Fibroblast of villous mesenchyme (primary cell): Measurements from ENCODE around the gene ACOT7. TPM values are rescaled to one million over a fixed set of nuclear protein-coding genes. Genes with fewer than 3 reads are reported as not detected.

Experiments
- DNase-seq: peaks from one replicate; pipeline ENCODE4 v3.0.0-alpha.2; 2010; ENCODE audit warnings: low read depth
- H3K4me3 ChIP-seq: 2 replicates; pipeline ENCODE4 v1.5.1; 2011; ENCODE audit warnings: low read depth, mild to moderate bottlenecking, low read length
- total RNA-seq: library from RNA; depleted of rRNA; stranded (reverse); fragments of >200 nt; gene quantifications from 2 replicates; pipeline ENCODE4 v1.2.3, GENCODE V29; 2012
- TF ChIP-seq, protein P1 (sequence below): IDR thresholded peaks from 2 replicates; pipeline ENCODE4 v1.5.1; 2012; ENCODE audit warnings: low read depth, mild to moderate bottlenecking, low read length; ENCODE audit not compliant: insufficient read depth

Gene ACOT7
- total RNA-seq, 1 donor = 17.3 TPM

DNA sequence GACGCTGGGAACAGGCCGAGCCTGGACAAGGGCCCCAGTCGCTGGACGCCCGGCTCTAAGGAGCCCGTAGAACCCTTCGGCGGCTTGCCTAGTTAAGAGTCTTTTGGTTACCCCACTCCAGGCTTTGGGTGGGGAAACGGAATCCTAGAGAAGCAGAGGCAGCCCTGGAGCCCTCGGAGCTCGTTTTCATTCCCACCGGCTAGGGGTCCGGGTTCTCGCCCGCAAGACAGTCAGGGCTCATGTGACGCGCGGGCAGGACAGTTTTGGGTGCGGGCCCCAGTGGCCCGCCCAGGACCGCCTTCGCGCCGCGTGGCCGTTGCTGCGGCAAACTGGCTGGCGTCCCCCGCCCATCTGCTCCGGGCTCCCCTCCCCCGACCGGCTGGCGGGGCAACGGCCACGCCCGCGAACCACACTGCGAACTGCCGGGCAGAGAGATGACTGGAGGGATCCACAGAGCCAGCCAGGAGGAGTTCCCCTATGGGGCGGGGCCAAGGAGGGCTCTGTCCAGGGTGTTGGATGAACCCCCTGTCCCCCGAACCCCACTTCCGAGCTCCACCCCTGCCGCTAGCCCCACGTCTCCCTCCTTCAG lies 27.0 kb upstream of the ACOT7 start:
- TF ChIP-seq, protein P1, sequence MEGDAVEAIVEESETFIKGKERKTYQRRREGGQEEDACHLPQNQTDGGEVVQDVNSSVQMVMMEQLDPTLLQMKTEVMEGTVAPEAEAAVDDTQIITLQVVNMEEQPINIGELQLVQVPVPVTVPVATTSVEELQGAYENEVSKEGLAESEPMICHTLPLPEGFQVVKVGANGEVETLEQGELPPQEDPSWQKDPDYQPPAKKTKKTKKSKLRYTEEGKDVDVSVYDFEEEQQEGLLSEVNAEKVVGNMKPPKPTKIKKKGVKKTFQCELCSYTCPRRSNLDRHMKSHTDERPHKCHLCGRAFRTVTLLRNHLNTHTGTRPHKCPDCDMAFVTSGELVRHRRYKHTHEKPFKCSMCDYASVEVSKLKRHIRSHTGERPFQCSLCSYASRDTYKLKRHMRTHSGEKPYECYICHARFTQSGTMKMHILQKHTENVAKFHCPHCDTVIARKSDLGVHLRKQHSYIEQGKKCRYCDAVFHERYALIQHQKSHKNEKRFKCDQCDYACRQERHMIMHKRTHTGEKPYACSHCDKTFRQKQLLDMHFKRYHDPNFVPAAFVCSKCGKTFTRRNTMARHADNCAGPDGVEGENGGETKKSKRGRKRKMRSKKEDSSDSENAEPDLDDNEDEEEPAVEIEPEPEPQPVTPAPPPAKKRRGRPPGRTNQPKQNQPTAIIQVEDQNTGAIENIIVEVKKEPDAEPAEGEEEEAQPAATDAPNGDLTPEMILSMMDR = no peak
- peak overlapping the region; percentile 36 for H3K4me3 ChIP-seq
- no peak for DNase-seq

DNA sequence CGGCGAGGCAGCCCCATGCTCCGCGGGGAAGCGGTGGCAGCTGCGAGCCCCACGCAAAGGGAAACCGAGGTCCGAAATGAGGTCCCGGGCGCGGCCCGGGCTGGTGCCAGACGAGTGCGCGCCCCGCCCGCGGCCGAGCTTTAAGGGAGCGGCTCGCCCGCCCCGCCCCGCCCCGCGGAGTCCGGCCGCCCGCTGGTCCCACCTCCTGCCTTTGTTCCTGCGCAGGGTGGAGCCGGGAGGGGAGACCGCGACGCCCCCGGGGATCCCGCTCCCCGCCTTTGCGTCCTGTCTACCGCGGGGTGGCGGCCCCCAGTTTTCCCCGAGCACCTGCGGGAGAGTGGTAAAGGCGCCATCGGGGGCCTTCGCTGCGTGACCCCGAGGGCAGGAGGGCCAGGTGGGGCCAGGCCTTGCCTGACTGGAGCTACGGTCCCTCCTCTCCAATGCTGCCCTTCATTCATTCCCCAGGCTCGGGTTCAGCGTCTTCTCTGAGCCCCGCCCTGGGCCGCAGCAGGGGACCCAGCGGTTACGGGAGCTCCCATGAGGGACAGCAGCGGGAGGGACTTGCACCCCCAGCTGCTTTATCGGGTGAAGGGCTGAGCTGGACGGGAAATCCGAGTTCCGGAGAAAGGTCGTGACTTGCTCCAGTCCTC lies 26.4 kb upstream of the ACOT7 start, which contains the start of gene HES2:
HES2 (minus strand) TSS at position 116 of the 650 bp plus-strand sequence; CDS start at position 17, 99 bp downstream.
- H3K4me3 ChIP-seq = peak within 1 kb of the TSS; percentile 36
- TF ChIP-seq, protein P1 = no peak
- DNase-seq = no peak

DNA sequence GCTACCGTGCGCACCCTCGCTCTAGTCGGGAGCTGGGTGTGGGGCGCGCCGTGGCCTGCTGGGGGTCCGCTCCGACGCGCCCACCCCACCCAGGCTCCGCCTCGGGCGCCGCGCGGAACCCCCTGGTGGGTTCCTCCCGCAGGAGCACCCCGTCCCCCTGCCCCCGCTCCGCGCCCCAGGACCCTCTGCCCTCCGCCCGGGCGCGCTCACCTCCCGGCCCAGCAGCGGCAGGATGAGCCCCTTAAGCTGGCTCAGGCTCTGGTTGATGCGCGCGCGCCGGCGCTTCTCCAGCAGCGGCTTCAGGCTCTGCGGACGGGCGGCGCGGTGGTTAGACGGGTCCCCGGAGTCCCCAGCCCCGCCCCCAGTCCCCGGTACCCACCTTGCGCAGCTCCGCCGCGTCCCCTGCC lies 25.8 kb upstream of the ACOT7 start:
- peak overlapping the region; percentile 36 for H3K4me3 ChIP-seq
- no peak for DNase-seq
- TF ChIP-seq, protein P1 = no peak

DNA sequence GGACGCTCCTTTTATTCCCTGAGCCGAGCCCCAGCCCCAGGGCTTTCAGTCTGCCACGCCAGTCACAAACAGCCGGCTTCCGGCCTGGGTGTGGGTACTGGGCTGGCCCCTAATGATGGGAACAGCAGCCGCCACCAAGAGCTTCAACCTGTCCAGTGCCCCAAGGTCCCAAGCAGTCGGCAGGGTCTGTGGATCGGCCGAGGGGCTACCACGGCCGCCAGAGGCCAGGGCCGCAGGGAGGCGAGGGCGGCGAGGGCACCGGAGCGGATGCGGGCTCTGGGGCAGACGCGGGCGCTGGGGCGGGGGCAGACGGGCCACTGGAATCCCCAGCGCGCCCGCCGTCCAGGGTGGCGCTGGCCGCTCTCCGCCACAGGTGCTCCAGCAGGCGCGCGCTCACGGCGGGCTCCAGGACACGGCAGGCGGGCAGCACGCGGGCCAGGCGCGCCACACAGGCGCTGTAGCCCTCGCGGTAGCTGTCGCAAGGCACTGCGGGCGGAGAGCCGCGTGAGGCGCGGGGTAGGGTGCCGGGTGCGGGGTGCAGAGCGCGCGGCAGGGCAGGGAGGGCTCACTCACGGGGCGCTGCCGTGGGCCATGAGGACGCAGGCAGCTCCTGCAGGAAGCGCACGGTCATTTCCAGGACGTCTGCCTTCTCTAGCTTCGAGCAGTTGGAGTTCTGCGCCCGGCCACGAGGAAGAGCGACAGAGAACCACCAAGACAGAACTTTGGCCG lies 25.3 kb upstream of the ACOT7 start:
- H3K4me3 ChIP-seq = no peak overlapping the region
- TF ChIP-seq, protein P1 = no peak
- DNase-seq = no peak

DNA sequence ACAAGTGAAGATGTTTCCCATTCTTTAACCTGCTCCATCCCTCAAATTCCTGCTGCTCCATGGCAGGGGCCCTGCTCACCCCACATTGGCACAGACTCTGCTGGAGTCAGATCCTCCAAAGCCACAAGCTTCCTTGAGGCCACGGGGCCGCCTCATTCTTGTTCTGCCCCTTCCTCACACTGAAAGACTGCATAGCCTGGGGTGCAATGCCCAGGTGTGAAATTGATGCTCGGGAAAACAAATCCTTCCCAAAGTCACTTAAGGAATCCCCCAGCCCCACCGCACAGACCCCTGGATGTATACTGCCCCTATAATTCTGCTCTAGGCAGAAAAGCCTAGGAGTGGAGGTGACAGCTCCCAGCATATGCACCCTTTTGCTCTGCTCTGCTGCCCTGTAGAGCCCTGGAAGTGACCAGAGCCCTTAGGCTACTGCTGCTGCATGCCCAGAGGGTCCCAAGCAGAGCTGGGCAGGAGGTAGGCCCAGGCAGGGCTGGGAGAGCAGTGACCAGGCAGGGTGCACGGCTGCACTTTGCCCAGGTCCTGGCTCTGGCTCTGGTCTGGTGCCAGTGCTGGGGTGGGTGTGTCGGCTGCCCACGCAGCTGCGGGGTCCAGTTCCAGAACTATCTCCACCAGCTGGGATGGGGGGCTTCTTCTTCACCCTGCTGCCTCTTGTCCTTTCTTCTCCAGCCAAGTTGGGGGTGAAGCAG lies 24.5 kb upstream of the ACOT7 start:
- TF ChIP-seq, protein P1 = no peak
- no peak for DNase-seq
- no peak overlapping the region for H3K4me3 ChIP-seq

DNA sequence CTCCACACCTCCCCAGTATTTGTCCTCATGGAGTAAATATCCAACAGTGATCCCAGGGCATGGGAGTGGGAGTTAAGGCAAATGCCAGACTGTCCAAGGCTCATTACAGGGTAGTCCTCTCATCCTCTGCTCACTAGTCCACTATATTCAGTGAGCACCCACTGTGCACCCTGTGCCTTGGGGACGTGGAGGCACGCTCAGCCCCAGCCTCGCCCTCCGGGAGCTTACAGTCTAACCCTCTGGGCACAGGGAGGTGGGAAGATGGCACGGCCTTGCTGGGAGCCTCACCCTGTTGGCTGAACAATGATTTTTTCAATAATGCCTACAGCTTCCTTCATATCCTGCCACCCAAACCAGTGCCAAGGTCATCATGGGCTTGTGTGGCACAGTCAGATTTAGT lies 23.3 kb upstream of the ACOT7 start:
- TF ChIP-seq, protein P1 = no peak
- no peak for DNase-seq
- H3K4me3 ChIP-seq = no peak overlapping the region
